AG09309 (cell line): Measurements from ENCODE around the gene SERTAD3.

Source experiments
- DNase-seq: peaks from one replicate; pipeline ENCODE4 v3.0.0-alpha.2; 2010; ENCODE audit warnings: low read depth
- H3K4me3 ChIP-seq: 2 replicates; pipeline ENCODE4 v1.5.1; 2011; ENCODE audit warnings: mild to moderate bottlenecking, low read depth, low read length, moderate library complexity; ENCODE audit not compliant: control insufficient read depth
- CTCF ChIP-seq: IDR thresholded peaks from 2 replicates; pipeline ENCODE4 v1.5.1; 2011; ENCODE audit warnings: mild to moderate bottlenecking, low read depth, low read length, inconsistent platforms; ENCODE audit not compliant: insufficient read depth, control insufficient read depth; ENCODE audit errors: missing control alignments

Gene SERTAD3

GRCh38 chr19:40395956-40396355, 48.2 kb downstream of the SERTAD3 start:
- no peak overlapping the region for H3K4me3 ChIP-seq
- TF ChIP-seq CTCF: no peak

GRCh38 chr19:40394816-40395210, 49.3 kb downstream of the SERTAD3 start:
- DNase-seq: no peak
- no peak overlapping the region for H3K4me3 ChIP-seq
- TF ChIP-seq CTCF: no peak

More at GRCh38 chr19:40395956-40396355, 48.2 kb downstream of the SERTAD3 start:
- no peak for DNase-seq

DNA sequence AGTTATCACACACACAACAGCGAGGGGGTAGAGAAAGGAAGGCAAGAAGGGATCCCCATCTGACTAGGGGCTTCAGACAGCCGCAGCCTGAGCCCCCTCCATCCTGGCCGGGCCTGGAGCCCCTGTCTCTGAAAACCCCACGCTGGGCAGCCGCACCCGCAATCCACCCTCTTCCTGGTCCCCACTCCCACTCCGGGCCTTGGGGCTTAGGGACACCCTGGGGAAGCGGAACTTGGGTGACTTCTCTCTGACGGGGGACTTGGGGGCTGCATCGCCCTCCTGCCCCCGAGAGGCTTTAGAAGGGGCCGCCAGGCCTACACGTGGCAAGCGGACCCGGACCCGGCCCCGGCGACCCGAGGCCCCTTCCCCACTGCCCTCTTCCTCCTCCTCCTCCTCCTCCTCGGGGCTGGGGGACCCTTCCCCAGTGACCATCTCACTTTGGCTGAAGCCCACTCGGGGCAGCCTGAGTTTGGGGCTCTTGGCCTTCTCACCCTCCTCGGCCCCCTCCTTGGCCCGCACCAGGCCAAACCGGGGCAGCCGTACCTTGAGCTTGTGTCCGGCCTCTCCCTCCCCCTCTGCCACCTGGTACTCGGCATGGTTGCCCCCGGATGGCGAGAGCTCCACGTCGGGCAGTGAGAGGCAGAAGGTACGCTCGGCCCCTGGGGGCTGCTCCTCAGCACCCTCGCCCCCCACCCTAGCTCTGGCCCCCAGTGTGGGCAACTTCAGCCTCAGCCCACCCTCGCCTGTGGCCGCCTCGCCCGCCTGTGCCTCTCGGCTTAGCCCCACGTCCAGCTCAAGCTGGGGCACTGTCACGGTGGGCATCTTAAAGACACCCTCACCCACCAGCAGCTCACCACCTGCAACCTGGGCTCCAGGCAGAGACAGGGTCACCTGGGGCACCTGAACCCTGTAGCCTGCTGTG, 50.0 kb downstream of the SERTAD3 start:
- no peak for DNase-seq
- no peak for TF ChIP-seq CTCF
- H3K4me3 ChIP-seq: no peak overlapping the region

GRCh38 chr19:40392894-40393517, 51.1 kb downstream of the SERTAD3 start:
- H3K4me3 ChIP-seq: no peak overlapping the region
- no peak for DNase-seq
- TF ChIP-seq CTCF: peak; percentile 47

- no peak overlapping the region for H3K4me3 ChIP-seq
- TF ChIP-seq CTCF: no peak
- DNase-seq: no peak
Observed at GRCh38 chr19:40392123-40392522, 52.0 kb downstream of the SERTAD3 start.
